22Rv1 (cell line): ENCODE results near the gene RRN3.

ENCODE experiments used
- ZFX ChIP-seq: fragments of 450-650 bp; IDR thresholded peaks from 2 replicates; pipeline ENCODE4 v1.6.1; 2017; ENCODE audit warnings: antibody characterized with exemption, borderline replicate concordance
- TF ChIP-seq, protein P1 (sequence below): fragments of 450-650 bp; IDR thresholded peaks from 2 replicates; pipeline ENCODE4 v1.5.1; 2017; ENCODE audit warnings: mild to moderate bottlenecking

DNA sequence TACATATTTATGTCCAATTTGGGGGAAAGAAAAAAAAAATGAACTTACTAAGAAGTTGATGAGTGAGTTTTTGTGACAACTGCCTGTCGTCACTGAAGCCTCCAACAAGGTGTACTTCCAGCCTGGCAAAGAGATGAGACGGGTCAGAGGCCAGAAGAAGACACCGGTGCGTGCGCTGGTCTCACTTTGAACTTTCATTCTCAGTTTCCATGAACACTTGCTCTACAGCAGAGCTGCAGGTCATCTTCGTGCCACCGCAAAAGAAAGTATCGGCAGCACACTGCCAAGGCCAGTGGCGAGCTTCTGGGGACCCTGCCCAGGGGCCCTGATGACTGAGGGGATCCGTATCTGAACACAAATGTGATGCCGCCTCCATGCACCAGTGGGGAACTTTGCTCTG, 49.8 kb downstream of the RRN3 start:
- TF ChIP-seq, protein P1, sequence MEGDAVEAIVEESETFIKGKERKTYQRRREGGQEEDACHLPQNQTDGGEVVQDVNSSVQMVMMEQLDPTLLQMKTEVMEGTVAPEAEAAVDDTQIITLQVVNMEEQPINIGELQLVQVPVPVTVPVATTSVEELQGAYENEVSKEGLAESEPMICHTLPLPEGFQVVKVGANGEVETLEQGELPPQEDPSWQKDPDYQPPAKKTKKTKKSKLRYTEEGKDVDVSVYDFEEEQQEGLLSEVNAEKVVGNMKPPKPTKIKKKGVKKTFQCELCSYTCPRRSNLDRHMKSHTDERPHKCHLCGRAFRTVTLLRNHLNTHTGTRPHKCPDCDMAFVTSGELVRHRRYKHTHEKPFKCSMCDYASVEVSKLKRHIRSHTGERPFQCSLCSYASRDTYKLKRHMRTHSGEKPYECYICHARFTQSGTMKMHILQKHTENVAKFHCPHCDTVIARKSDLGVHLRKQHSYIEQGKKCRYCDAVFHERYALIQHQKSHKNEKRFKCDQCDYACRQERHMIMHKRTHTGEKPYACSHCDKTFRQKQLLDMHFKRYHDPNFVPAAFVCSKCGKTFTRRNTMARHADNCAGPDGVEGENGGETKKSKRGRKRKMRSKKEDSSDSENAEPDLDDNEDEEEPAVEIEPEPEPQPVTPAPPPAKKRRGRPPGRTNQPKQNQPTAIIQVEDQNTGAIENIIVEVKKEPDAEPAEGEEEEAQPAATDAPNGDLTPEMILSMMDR = no peak
- no peak for TF ChIP-seq ZFX
